ENCODE measurements around the gene ORC6. TPM values are rescaled to one million over a fixed set of nuclear protein-coding genes. Genes with fewer than 3 reads are reported as not detected.

Gene ORC6
- total and polyA plus RNA-seq, 10 of the 15 experiments (the other 5 are each of a cell fraction or from before 2014, with no cell fraction given), result 25.7 to 88.5 (median 49.1) TPM

DNA sequence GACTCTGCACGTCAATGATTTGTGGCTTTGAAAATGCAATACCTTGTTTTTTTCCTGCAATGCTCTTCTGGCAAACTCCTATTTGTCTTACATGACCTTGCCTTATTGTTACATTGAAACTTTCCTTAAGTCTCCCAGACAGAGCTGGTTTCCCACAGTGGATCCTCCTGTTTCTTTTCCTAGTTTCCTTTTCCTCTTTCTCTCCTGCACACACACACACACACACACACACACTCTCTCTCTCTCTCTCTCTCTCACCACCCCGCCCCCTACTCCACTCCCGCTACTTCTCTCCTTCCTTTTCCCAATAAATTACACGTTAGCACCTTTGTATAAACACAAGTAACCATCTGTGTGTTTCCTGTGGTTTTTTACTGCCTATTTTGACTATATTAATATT is 2.3 kb downstream of the ORC6 start:
- Histone ChIP-seq H3K4me1 (ENCODE audit: control insufficient read depth, insufficient read depth, low read length) (no peaks in the 10 kb centered on the region; the same call in 1 of the 2 replicates), H3K27ac (ENCODE audit: control insufficient read depth, insufficient read depth) (peak overlapping the region; percentile 32), H2AFZ (ENCODE audit: control insufficient read depth, low read depth, low read length) (no peak overlapping the region), H3K9me3 (replicated peaks; ENCODE audit: control insufficient read depth, insufficient read depth, low read length) (no peaks in the 10 kb centered on the region), H4K20me1 (ENCODE audit: control insufficient read depth, insufficient read depth) (no peaks in the 10 kb centered on the region), H3K9ac (ENCODE audit: control insufficient read depth, insufficient read depth, low read length) (peak overlapping the region; percentile 80; the same call in 1 of the 2 replicates), H3K79me2 (ENCODE audit: control insufficient read depth, insufficient read depth, low read length) (peaks cover 59% of the 10 kb centered on the region), H3K27me3 (replicated peaks in 1 of 2; ENCODE audit: control insufficient read depth in 2 of 2, insufficient read depth in 2 of 2, low read length in 1 of 2) (no peaks in the 10 kb centered on the region), H3K4me3 (peak overlapping the region; percentile 74), H3K36me3 (ENCODE audit: control insufficient read depth in 2 of 2, insufficient read depth in 2 of 2, low read length in 1 of 2) (peaks cover 2 to 13% of the 10 kb centered on the region in 2 experiments; a peak in 2 of 4 replicates), H3K4me2 (ENCODE audit: control insufficient read depth, insufficient read depth) (peak overlapping the region; percentile 85)
- ChIA-PET POLR2A (interaction anchor here (0.8 to 2.6 kb wide), 4 partner anchors 98 to 368 kb away, joined by 3 to 7 read pairs (median 4); no protein-coding TSS in a partner anchor), RAD21 (ENCODE audit: unreplicated experiment) (interaction anchor here (0.7 to 2.8 kb wide), 15 partner anchors 13 to 217 kb away, joined by 3 to 18 read pairs (median 4); no protein-coding TSS in a partner anchor), CTCF (interaction anchor here (0.9 to 4.9 kb wide), 13 partner anchors 9 to 162 kb away, joined by 3 to 44 read pairs (median 7); no protein-coding TSS in a partner anchor), SMC1A (ENCODE audit: uncharacterized antibody, unreplicated experiment) (interaction anchor here (0.6 to 4.2 kb wide), 22 partner anchors 10 to 159 kb away, joined by 3 to 49 read pairs (median 4); no protein-coding TSS in a partner anchor)
- intact Hi-C loops (cut with micrococcal nuclease; ENCODE audit: unreplicated experiment), result no loop called here
- in situ Hi-C loops (cut with MboI), result loop anchor here (10.0 kb wide), 1 partner anchor 133 kb away; no protein-coding TSS in a partner anchor
- ATAC-seq (no peak), DNase-seq (ENCODE audit: low read depth, low spot score) (no peak), FAIRE-seq (no peak)
- BruUV-seq (replicated peaks), result no TSS peak
- 11% methylated on average over 4 of the region's 4 CpGs for WGBS (ENCODE audit: insufficient coverage, insufficient replicate concordance, low lambda C conversion rate, missing lambda C conversion rate)
- TF ChIP-seq NBN (IDR thresholded peaks at IDR 0.05) (0 out of 2 replicates have a peak, but pooled peaks have one; percentile 49), RFX5 (IDR thresholded peaks at IDR 0.05; ENCODE audit: low read depth, low read length) (no peak), IKZF2 (IDR thresholded peaks at IDR 0.05) (peak; percentile 42 to 46; a peak in 2 of 4 replicates), MTA2 (IDR thresholded peaks at IDR 0.05; ENCODE audit: low read depth) (peak; percentile 24; the same call in 1 of the 2 replicates), ZNF384 (IDR thresholded peaks at IDR 0.05; ENCODE audit: borderline replicate concordance, low read depth, low read length) (no peak), EP300 (IDR thresholded peaks at IDR 0.05; ENCODE audit: borderline replicate concordance in 1 of 2, control insufficient read depth in 1 of 2, low read depth in 2 of 2, low read length in 2 of 2) (no peak), ZZZ3 (IDR thresholded peaks at IDR 0.05; ENCODE audit: control insufficient read depth, insufficient read length, low read depth) (peak; percentile 92), EED (IDR thresholded peaks at IDR 0.05; ENCODE audit: low read depth) (0 out of 2 replicates have a peak, but pooled peaks have one; percentile 33), STAT1 (conservative IDR thresholded peaks at IDR 0.05) (no peak), DPF2 (IDR thresholded peaks at IDR 0.05) (no peak), NR2F1 (conservative IDR thresholded peaks at IDR 0.05) (no peak), JUNB (IDR thresholded peaks at IDR 0.05) (no peak)
- TF ChIP-seq, protein P1, sequence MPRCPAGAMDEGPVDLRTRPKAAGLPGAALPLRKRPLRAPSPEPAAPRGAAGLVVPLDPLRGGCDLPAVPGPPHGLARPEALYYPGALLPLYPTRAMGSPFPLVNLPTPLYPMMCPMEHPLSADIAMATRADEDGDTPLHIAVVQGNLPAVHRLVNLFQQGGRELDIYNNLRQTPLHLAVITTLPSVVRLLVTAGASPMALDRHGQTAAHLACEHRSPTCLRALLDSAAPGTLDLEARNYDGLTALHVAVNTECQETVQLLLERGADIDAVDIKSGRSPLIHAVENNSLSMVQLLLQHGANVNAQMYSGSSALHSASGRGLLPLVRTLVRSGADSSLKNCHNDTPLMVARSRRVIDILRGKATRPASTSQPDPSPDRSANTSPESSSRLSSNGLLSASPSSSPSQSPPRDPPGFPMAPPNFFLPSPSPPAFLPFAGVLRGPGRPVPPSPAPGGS (IDR thresholded peaks at IDR 0.05; ENCODE audit: borderline replicate concordance, insufficient read depth, low read depth, low read length, poor library complexity, severe bottlenecking), result no peak
- TF ChIP-seq, protein P2, sequence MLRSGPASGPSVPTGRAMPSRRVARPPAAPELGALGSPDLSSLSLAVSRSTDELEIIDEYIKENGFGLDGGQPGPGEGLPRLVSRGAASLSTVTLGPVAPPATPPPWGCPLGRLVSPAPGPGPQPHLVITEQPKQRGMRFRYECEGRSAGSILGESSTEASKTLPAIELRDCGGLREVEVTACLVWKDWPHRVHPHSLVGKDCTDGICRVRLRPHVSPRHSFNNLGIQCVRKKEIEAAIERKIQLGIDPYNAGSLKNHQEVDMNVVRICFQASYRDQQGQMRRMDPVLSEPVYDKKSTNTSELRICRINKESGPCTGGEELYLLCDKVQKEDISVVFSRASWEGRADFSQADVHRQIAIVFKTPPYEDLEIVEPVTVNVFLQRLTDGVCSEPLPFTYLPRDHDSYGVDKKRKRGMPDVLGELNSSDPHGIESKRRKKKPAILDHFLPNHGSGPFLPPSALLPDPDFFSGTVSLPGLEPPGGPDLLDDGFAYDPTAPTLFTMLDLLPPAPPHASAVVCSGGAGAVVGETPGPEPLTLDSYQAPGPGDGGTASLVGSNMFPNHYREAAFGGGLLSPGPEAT (IDR thresholded peaks at IDR 0.05; ENCODE audit: low read depth), result 0 out of 2 replicates have a peak, but pooled peaks have one; percentile 16
- TF ChIP-seq, protein P3, sequence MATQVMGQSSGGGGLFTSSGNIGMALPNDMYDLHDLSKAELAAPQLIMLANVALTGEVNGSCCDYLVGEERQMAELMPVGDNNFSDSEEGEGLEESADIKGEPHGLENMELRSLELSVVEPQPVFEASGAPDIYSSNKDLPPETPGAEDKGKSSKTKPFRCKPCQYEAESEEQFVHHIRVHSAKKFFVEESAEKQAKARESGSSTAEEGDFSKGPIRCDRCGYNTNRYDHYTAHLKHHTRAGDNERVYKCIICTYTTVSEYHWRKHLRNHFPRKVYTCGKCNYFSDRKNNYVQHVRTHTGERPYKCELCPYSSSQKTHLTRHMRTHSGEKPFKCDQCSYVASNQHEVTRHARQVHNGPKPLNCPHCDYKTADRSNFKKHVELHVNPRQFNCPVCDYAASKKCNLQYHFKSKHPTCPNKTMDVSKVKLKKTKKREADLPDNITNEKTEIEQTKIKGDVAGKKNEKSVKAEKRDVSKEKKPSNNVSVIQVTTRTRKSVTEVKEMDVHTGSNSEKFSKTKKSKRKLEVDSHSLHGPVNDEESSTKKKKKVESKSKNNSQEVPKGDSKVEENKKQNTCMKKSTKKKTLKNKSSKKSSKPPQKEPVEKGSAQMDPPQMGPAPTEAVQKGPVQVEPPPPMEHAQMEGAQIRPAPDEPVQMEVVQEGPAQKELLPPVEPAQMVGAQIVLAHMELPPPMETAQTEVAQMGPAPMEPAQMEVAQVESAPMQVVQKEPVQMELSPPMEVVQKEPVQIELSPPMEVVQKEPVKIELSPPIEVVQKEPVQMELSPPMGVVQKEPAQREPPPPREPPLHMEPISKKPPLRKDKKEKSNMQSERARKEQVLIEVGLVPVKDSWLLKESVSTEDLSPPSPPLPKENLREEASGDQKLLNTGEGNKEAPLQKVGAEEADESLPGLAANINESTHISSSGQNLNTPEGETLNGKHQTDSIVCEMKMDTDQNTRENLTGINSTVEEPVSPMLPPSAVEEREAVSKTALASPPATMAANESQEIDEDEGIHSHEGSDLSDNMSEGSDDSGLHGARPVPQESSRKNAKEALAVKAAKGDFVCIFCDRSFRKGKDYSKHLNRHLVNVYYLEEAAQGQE (IDR thresholded peaks at IDR 0.05; ENCODE audit: low read depth, low read length), result no peak

Measured in GM12878 (cell line).